Endothelial cell (in vitro differentiated cells): ENCODE data around the gene LCP2. TPM values are rescaled to one million over a fixed set of nuclear protein-coding genes. Genes with fewer than 3 reads are reported as not detected.

Experiments
- DNase-seq: peaks from one replicate; pipeline ENCODE4 v3.0.0; 2021; ENCODE audit warnings: low spot score
- H3K27ac Mint-ChIP-seq: one replicate; pipeline ENCODE4 v1.8.0; 2021; ENCODE audit warnings: mixed read lengths, inconsistent platforms; ENCODE audit not compliant: unreplicated experiment
- H3K27me3 Mint-ChIP-seq: one replicate; pipeline ENCODE4 v1.8.0; 2021; ENCODE audit warnings: mild to moderate bottlenecking, moderate library complexity, mixed read lengths, inconsistent platforms; ENCODE audit not compliant: unreplicated experiment
- H3K36me3 Mint-ChIP-seq: one replicate; pipeline ENCODE4 v1.8.0; 2021; ENCODE audit warnings: mild to moderate bottlenecking, low read depth, mixed read lengths, inconsistent platforms; ENCODE audit not compliant: unreplicated experiment
- H3K4me1 Mint-ChIP-seq: one replicate; pipeline ENCODE4 v1.8.0; 2021; ENCODE audit warnings: mild to moderate bottlenecking, mixed read lengths, inconsistent platforms; ENCODE audit not compliant: unreplicated experiment
- H3K4me3 Mint-ChIP-seq: one replicate; pipeline ENCODE4 v1.8.0; 2021; ENCODE audit warnings: mild to moderate bottlenecking, mixed read lengths, inconsistent platforms; ENCODE audit not compliant: unreplicated experiment
- H3K9me3 Mint-ChIP-seq: one replicate; pipeline ENCODE4 v1.8.0; 2021; ENCODE audit warnings: mixed read lengths, inconsistent platforms; ENCODE audit not compliant: unreplicated experiment
- CTCF ChIP-seq: fragments of 200-600 bp; sonication (generic); IDR thresholded peaks from one replicate; pipeline ENCODE4 v1.5.0; 2021; ENCODE audit warnings: antibody characterized with exemption; ENCODE audit not compliant: unreplicated experiment
- total RNA-seq: library from RNA; stranded (reverse); fragmentation: NEBNext Ultra II Directional; extraction: Animal tissue kit (Norgen Biotek cat#: 25700); gene quantifications from one replicate; pipeline ENCODE4 v1.2.1, GENCODE V29; 2021; ENCODE audit not compliant: unreplicated experiment

Gene LCP2
- total RNA-seq, 1 donor from 2014 or later = 13.8 TPM

- no peak overlapping the region for H3K4me3 Mint-ChIP-seq
- H3K27ac Mint-ChIP-seq = peak overlapping the region; percentile 38
- no peak for TF ChIP-seq CTCF
- no peak for DNase-seq
- peaks cover 4% of the 10 kb centered on the region for H3K27me3 Mint-ChIP-seq
- peaks cover 57% of the 10 kb centered on the region for H3K4me1 Mint-ChIP-seq
- no peaks in the 10 kb centered on the region for H3K36me3 Mint-ChIP-seq
- H3K9me3 Mint-ChIP-seq = no peaks in the 10 kb centered on the region
Observed at GRCh38 chr5:170202117-170202516, 95.5 kb downstream of the LCP2 start.

GRCh38 chr5:170201311-170201710 is 96.3 kb downstream of the LCP2 start:
- Mint-ChIP-seq H3K4me3 (no peak overlapping the region), H3K4me1 (peaks cover 53% of the 10 kb centered on the region), H3K9me3 (no peaks in the 10 kb centered on the region), H3K27ac (peak overlapping the region; percentile 95), H3K27me3 (peaks cover 4% of the 10 kb centered on the region), H3K36me3 (no peaks in the 10 kb centered on the region)
- no peak for TF ChIP-seq CTCF
- no peak for DNase-seq

- peaks cover 4% of the 10 kb centered on the region for H3K27me3 Mint-ChIP-seq
- DNase-seq = no peak
- no peak for TF ChIP-seq CTCF
- peaks cover 48% of the 10 kb centered on the region for H3K4me1 Mint-ChIP-seq
- H3K4me3 Mint-ChIP-seq = no peak overlapping the region
- peak overlapping the region; percentile 95 for H3K27ac Mint-ChIP-seq
- no peaks in the 10 kb centered on the region for H3K36me3 Mint-ChIP-seq
- H3K9me3 Mint-ChIP-seq = no peaks in the 10 kb centered on the region
Observed at GRCh38 chr5:170200876-170201275, 96.7 kb downstream of the LCP2 start.

Other genes with a start within 250 kb of the LCP2 start
- 2.2 TPM for gene FOXI1, start 191.9 kb downstream of the LCP2 start, total RNA-seq
- 0.28 TPM for gene C5orf58, start 64.8 kb downstream of the LCP2 start, total RNA-seq
- gene KCNMB1, start 91.6 kb upstream of the LCP2 start, total RNA-seq = 1.1 TPM
- gene KCNIP1, start 206.2 kb upstream of the LCP2 start, total RNA-seq = 6.1 TPM